H1 (cell line): ENCODE results near the gene DVL2. TPM values are rescaled to one million over a fixed set of nuclear protein-coding genes. Genes with fewer than 3 reads are reported as not detected.

ENCODE experiments used
- CTCF ChIA-PET: fragments of 300-600 bp; sonication (Branson Sonifier 250); formaldehyde crosslinking; loops from one replicate; lab custom pipeline; 2021; ENCODE audit not compliant: partially characterized antibody; lab: Charles Lee
- POLR2A ChIA-PET: fragments of 300-600 bp; sonication (Branson Sonifier 250); formaldehyde crosslinking; loops from one replicate; lab custom pipeline; 2021; ENCODE audit warnings: inconsistent platforms; ENCODE audit not compliant: partially characterized antibody; lab: Charles Lee
- DNase-seq, 2 experiments: peaks; one replicate each; pipeline versions ENCODE4 v3.0.0 to v3.0.0-alpha.2; 2010 to 2022; ENCODE audit warnings: low spot score in 2 of 2, low read depth in 1 of 2, mixed read lengths in 1 of 2
- FAIRE-seq: peaks from 2 replicates; lab custom pipeline; 2011; peaks lifted over from hg19 to GRCh38; lab: Jason Lieb, UNC
- H2AFZ ChIP-seq: 2 replicates; pipeline ENCODE4 v1.8.1; 2012; ENCODE audit warnings: low read length, inconsistent platforms
- H2AK5ac ChIP-seq: 2 replicates; pipeline ENCODE4 v1.6.1; 2013; ENCODE audit warnings: low read depth, low read length
- H2BK120ac ChIP-seq: replicated peaks from 2 replicates; pipeline ENCODE3; 2013; ENCODE audit warnings: low read depth, low read length, inconsistent platforms
- H2BK12ac ChIP-seq: 2 replicates; pipeline ENCODE4 v1.6.1; 2013; ENCODE audit warnings: low read depth, low read length
- H2BK15ac ChIP-seq: 2 replicates; pipeline ENCODE4 v1.6.1; 2013; ENCODE audit warnings: low read length
- H2BK20ac ChIP-seq: 2 replicates; pipeline ENCODE4 v1.6.1; 2013; ENCODE audit warnings: low read length
- H2BK5ac ChIP-seq: 2 replicates; pipeline ENCODE4 v1.6.1; 2013; ENCODE audit warnings: low read depth, low read length
- H3K14ac ChIP-seq: 2 replicates; pipeline ENCODE4 v1.6.1; 2013; ENCODE audit warnings: inconsistent platforms; ENCODE audit not compliant: insufficient read length
- H3K18ac ChIP-seq: 2 replicates; pipeline ENCODE4 v1.6.1; 2013; ENCODE audit warnings: low read length; ENCODE audit errors: extremely low read depth
- H3K23ac ChIP-seq: 2 replicates; pipeline ENCODE4 v1.6.1; 2013; ENCODE audit warnings: inconsistent platforms; ENCODE audit not compliant: insufficient read length
- H3K23me2 ChIP-seq: 2 replicates; pipeline ENCODE4 v1.6.1; 2013; ENCODE audit warnings: low read depth, low read length
- H3K27ac ChIP-seq: 2 replicates; pipeline ENCODE4 v1.6.1; 2011; ENCODE audit warnings: low read depth, low read length, inconsistent platforms
- H3K27me3 ChIP-seq, 4 experiments: replicated peaks in 1 of 4; 1 replicate in 1 of 4; 2 replicates in 3 of 4; pipeline versions ENCODE4 v1.6.1 to v1.8.1; 2011 to 2013; ENCODE audit warnings: low read length in 3 of 4, mild to moderate bottlenecking in 3 of 4, inconsistent platforms in 2 of 4, mixed read lengths in 2 of 4, moderate library complexity in 1 of 4; ENCODE audit not compliant: control insufficient read depth in 3 of 4, insufficient read depth in 3 of 4; ENCODE audit errors: extremely low read depth in 1 of 4
- H3K36me3 ChIP-seq, 4 experiments: 2 replicates each; pipeline versions ENCODE4 v1.6.1 to v1.8.1; 2011 to 2013; ENCODE audit warnings: mild to moderate bottlenecking in 4 of 4, low read length in 3 of 4, moderate library complexity in 2 of 4, control low read depth in 1 of 4, inconsistent platforms in 1 of 4; ENCODE audit not compliant: insufficient read depth in 4 of 4, control insufficient read depth in 2 of 4
- H3K4ac ChIP-seq: replicated peaks from 2 replicates; pipeline ENCODE3; 2013; ENCODE audit warnings: low read length, low read depth, mixed read lengths, inconsistent platforms; ENCODE audit not compliant: insufficient read length
- H3K4me1 ChIP-seq, 4 experiments: replicated peaks in 1 of 4; 1 replicate in 1 of 4; 2 replicates in 3 of 4; pipeline versions ENCODE4 v1.6.1 to v1.8.1; 2011 to 2013; ENCODE audit warnings: low read length in 3 of 4, inconsistent platforms in 2 of 4, mixed read lengths in 1 of 4; ENCODE audit not compliant: insufficient read depth in 4 of 4, control insufficient read depth in 3 of 4
- H3K4me2 ChIP-seq, 2 experiments: 2 replicates each; pipeline versions ENCODE4 v1.6.1 to v1.8.1; 2011 to 2013; ENCODE audit warnings: low read depth in 2 of 2, low read length in 2 of 2, control low read depth in 1 of 2, inconsistent platforms in 1 of 2, mild to moderate bottlenecking in 1 of 2; ENCODE audit not compliant: insufficient read depth in 1 of 2
- H3K4me3 ChIP-seq, 4 experiments: fragments of 200-600, 300-600 bp in 1 of 4; sonication (generic), shearing (Covaris generic), sonication (Bioruptor Twin) in 1 of 4; 2 replicates each; pipeline versions ENCODE4 v1.5.1 to v1.8.1; 2011 to 2016; ENCODE audit warnings: low read length in 4 of 4, low read depth in 3 of 4, control low read depth in 2 of 4, inconsistent platforms in 2 of 4, mild to moderate bottlenecking in 2 of 4, mixed read lengths in 1 of 4, moderate library complexity in 1 of 4; ENCODE audit not compliant: insufficient read depth in 2 of 4; ENCODE audit errors: extremely low read depth in 1 of 4
- H3K56ac ChIP-seq: replicated peaks from 2 replicates; pipeline ENCODE3; 2013; ENCODE audit warnings: low read depth, mild to moderate bottlenecking, mixed read lengths, low read length, inconsistent platforms; ENCODE audit not compliant: insufficient read length
- H3K79me1 ChIP-seq: 2 replicates; pipeline ENCODE4 v1.6.1; 2013; ENCODE audit warnings: low read depth, low read length, control low read depth
- H3K79me2 ChIP-seq, 2 experiments: 2 replicates each; pipeline versions ENCODE4 v1.6.1 to v1.8.1; 2012 to 2013; ENCODE audit warnings: low read length in 2 of 2, mild to moderate bottlenecking in 2 of 2, inconsistent platforms in 1 of 2; ENCODE audit not compliant: insufficient read depth in 2 of 2, control insufficient read depth in 1 of 2
- H3K9ac ChIP-seq, 4 experiments: replicated peaks in 1 of 4; 1 replicate in 1 of 4; 2 replicates in 3 of 4; pipeline versions ENCODE4 v1.6.1 to v1.8.1; 2011 to 2013; ENCODE audit warnings: low read depth in 3 of 4, low read length in 3 of 4, control low read depth in 2 of 4, mild to moderate bottlenecking in 2 of 4, moderate library complexity in 2 of 4, inconsistent platforms in 1 of 4; ENCODE audit errors: extremely low read depth in 1 of 4
- H3K9me3 ChIP-seq, 2 experiments: 2 replicates each; pipeline versions ENCODE4 v1.6.1 to v1.8.1; 2012 to 2013; ENCODE audit warnings: mild to moderate bottlenecking in 2 of 2, moderate library complexity in 2 of 2, control low read depth in 1 of 2, inconsistent platforms in 1 of 2, low read depth in 1 of 2, low read length in 1 of 2, mixed read lengths in 1 of 2; ENCODE audit not compliant: insufficient read depth in 2 of 2
- H4K20me1 ChIP-seq, 2 experiments: replicated peaks in 1 of 2; 2 replicates each; pipeline versions ENCODE3 to v1.8.1; 2011 to 2013; ENCODE audit warnings: inconsistent platforms in 2 of 2, low read length in 2 of 2, mild to moderate bottlenecking in 1 of 2; ENCODE audit not compliant: insufficient read depth in 2 of 2, control insufficient read depth in 1 of 2
- H4K5ac ChIP-seq: 2 replicates; pipeline ENCODE4 v1.6.1; 2013; ENCODE audit warnings: low read length, low read depth, mixed read lengths, inconsistent platforms; ENCODE audit not compliant: insufficient read length
- H4K8ac ChIP-seq: 2 replicates; pipeline ENCODE4 v1.8.0; 2013; ENCODE audit warnings: mild to moderate bottlenecking, moderate library complexity, low read length, inconsistent platforms; ENCODE audit not compliant: insufficient read depth; ENCODE audit errors: extremely low read depth
- H4K91ac ChIP-seq: replicated peaks from 2 replicates; pipeline ENCODE3; 2013; ENCODE audit warnings: low read length, mixed read lengths, inconsistent platforms; ENCODE audit not compliant: insufficient read length
- CBX8 ChIP-seq: fragments of 300-800, 300-1000 bp; sonication (generic); IDR thresholded peaks from 2 replicates; pipeline ENCODE4 v1.7.1; 2016; ENCODE audit warnings: low read depth, low read length, borderline replicate concordance
- FOSL1 ChIP-seq: IDR thresholded peaks from 2 replicates; pipeline ENCODE4 v1.6.1; 2011; ENCODE audit warnings: mild to moderate bottlenecking, low read depth, low read length, moderate library complexity; ENCODE audit not compliant: insufficient read depth
- GTF2F1 ChIP-seq: IDR thresholded peaks from 2 replicates; pipeline ENCODE4 v1.6.1; 2012; ENCODE audit warnings: low read depth, low read length, improper control_type of control experiment, borderline replicate concordance
- HDAC2 ChIP-seq, 2 experiments: fragments of 300-600 bp in 1 of 2; sonication (generic) in 1 of 2; IDR thresholded peaks; 2 replicates each; pipeline ENCODE4 v1.6.1; 2011 to 2012; ENCODE audit warnings: low read depth in 2 of 2, low read length in 2 of 2, mild to moderate bottlenecking in 2 of 2, moderate library complexity in 2 of 2, borderline replicate concordance in 1 of 2, inconsistent platforms in 1 of 2
- HDAC6 ChIP-seq: IDR thresholded peaks from one replicate; pipeline ENCODE4 v1.7.1; 2012; ENCODE audit warnings: low read depth, mild to moderate bottlenecking, inconsistent platforms, low read length, moderate library complexity
- KDM4A ChIP-seq: IDR thresholded peaks from one replicate; pipeline ENCODE4 v1.7.1; 2012; ENCODE audit warnings: low read depth, mild to moderate bottlenecking, moderate library complexity, low read length, inconsistent platforms; ENCODE audit not compliant: severe bottlenecking
- MAFK ChIP-seq: IDR thresholded peaks from 2 replicates; pipeline ENCODE4 v1.6.1; 2012; ENCODE audit warnings: low read depth, mild to moderate bottlenecking, improper control_type of control experiment, low read length
- NANOG ChIP-seq: IDR thresholded peaks from 2 replicates; pipeline ENCODE4 v1.6.1; 2011; ENCODE audit warnings: low read length, low read depth, mild to moderate bottlenecking, inconsistent platforms; ENCODE audit not compliant: insufficient read depth, poor library complexity, severe bottlenecking
- SIN3A ChIP-seq, 2 experiments: IDR thresholded peaks in 1 of 2; conservative IDR thresholded peaks in 1 of 2; 2 replicates each; pipeline ENCODE4 v1.6.1; 2011 to 2012; ENCODE audit warnings: low read length in 2 of 2, improper control_type of control experiment in 1 of 2, low read depth in 1 of 2, mild to moderate bottlenecking in 1 of 2
- SP1 ChIP-seq: IDR thresholded peaks from 2 replicates; pipeline ENCODE4 v1.6.1; 2011; ENCODE audit warnings: low read depth, low read length
- TAF1 ChIP-seq: IDR thresholded peaks from 2 replicates; pipeline ENCODE4 v1.6.1; 2011; ENCODE audit warnings: mild to moderate bottlenecking, low read depth, low read length
- TAF7 ChIP-seq: optimal IDR thresholded peaks from 2 replicates; pipeline ENCODE3; 2011; ENCODE audit warnings: low read depth, mild to moderate bottlenecking, inconsistent platforms, low read length, moderate library complexity, borderline replicate concordance
- TBP ChIP-seq: IDR thresholded peaks from 2 replicates; pipeline ENCODE4 v1.6.1; 2011; ENCODE audit warnings: low read depth, low read length, improper control_type of control experiment
- WGBS, 2 experiments: shearing (Covaris generic) in 1 of 2; methylation state at CpG; one replicate each; pipeline versions ENCODE4 v1.1.6 to v1.1.7; 2013 to 2015; ENCODE audit warnings: low lambda C conversion rate in 2 of 2, mixed read lengths in 2 of 2, inconsistent platforms in 1 of 2, low coverage in 1 of 2, missing lambda C conversion rate in 1 of 2; ENCODE audit not compliant: insufficient replicate concordance in 2 of 2, insufficient coverage in 1 of 2, insufficient read length in 1 of 2; ENCODE audit errors: extremely low coverage in 1 of 2, missing lambda C conversion rate in 1 of 2; 5-methylcytosine and 5-hydroxymethylcytosine counted together
- polyA plus RNA-seq, 7 experiments: library from polyadenylated mRNA; depleted of rRNA in 3 of 7; stranded (reverse) in 5 of 7; unstranded in 2 of 7; fragments of >200 nt in 5 of 7; fragments of 200-250 nt in 2 of 7; gene quantifications; 1 replicate in 5 of 7; 2 replicates in 1 of 7; 4 replicates in 1 of 7; pipeline versions ENCODE4 v1.2.1 to v1.2.3, GENCODE V29; 2011 to 2013; ENCODE audit warnings: missing spikeins in 2 of 7, mixed read lengths in 2 of 7
- total RNA-seq: library from RNA; stranded (reverse); fragmentation: NEBNext Ultra II Directional; extraction: Animal tissue kit (Norgen Biotek cat#: 25700); gene quantifications from 2 replicates; pipeline ENCODE4 v1.2.1, GENCODE V29; 2021

Gene DVL2
- total and polyA plus RNA-seq, 2 of the 8 experiments (the other 6 are each of a cell fraction or from before 2014, with no cell fraction given), result 19.0 to 59.6 TPM

DNA sequence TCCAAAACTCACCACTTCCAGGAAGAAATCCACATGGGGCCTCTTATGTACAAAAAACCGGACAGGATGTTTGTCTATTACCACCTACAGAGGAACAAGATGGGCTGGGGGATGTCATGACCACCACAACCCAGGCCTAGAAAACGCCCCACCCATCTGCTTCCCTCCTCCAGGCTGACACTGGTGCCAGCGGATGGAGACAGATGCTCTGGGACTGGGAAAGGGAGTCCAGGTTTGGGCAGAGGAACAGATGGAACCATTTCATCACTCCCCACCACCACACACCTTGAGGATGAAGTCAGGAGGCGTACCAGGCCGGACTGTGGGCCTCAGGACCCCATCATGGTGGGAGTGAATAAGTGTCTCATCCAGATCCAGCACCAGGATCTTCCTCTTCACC lies 12.5 kb upstream of the DVL2 start:
- no peak overlapping the region for H4K91ac ChIP-seq
- peaks cover 6 to 9% of the 10 kb centered on the region in 2 experiments for H4K20me1 ChIP-seq
- H3K27ac ChIP-seq, result no peak overlapping the region
- H3K14ac ChIP-seq, result no peak overlapping the region
- CTCF ChIA-PET, result no interaction called here
- peaks cover 23 to 44% of the 10 kb centered on the region in 2 experiments for H3K79me2 ChIP-seq
- TF ChIP-seq FOSL1, result no peak
- TF ChIP-seq TBP, result no peak
- TF ChIP-seq CBX8, result no peak
- TF ChIP-seq HDAC6, result no peak
- no peak for TF ChIP-seq MAFK
- no peak for TF ChIP-seq KDM4A
- no peak for TF ChIP-seq TAF7
- TF ChIP-seq SIN3A (conservative IDR thresholded peaks at IDR 0.05 in 1 of 2, IDR thresholded peaks at IDR 0.05 in 1 of 2; ENCODE audit: low read depth in 1 of 2, low read length in 2 of 2), result no peak
- TF ChIP-seq GTF2F1, result no peak
- TF ChIP-seq HDAC2 (IDR thresholded peaks at IDR 0.05; ENCODE audit: borderline replicate concordance in 1 of 2, low read depth in 2 of 2, low read length in 2 of 2), result no peak
- no peak for TF ChIP-seq NANOG
- TF ChIP-seq TAF1, result no peak
- no peak for TF ChIP-seq SP1
- POLR2A ChIA-PET, result interaction anchor here (8.3 to 19.7 kb wide), 3 partner anchors 9 to 24 kb away, joined by 121 to 386 read pairs (median 161); partner anchors contain the start of genes ACADVL, DLG4, DVL2 and GABARAP
- H4K5ac ChIP-seq, result no peak overlapping the region
- H3K18ac ChIP-seq, result no peak overlapping the region
- H3K56ac ChIP-seq, result no peak overlapping the region
- H3K23me2 ChIP-seq, result peaks cover 17% of the 10 kb centered on the region
- H3K4me1 ChIP-seq, result peaks cover 3 to 12% (median 5%) of the 10 kb centered on the region in 4 experiments
- DNase-seq (no peak), FAIRE-seq (no peak)
- H3K27me3 ChIP-seq, result no peaks in the 10 kb centered on the region
- H3K4me2 ChIP-seq, result no peak overlapping the region
- H2BK12ac ChIP-seq, result no peak overlapping the region
- peaks cover 9 to 28% (median 22%) of the 10 kb centered on the region in 4 experiments; a peak in 6 of 8 replicates for H3K36me3 ChIP-seq
- H2AFZ ChIP-seq, result no peak overlapping the region
- H3K23ac ChIP-seq, result no peak overlapping the region
- no peak overlapping the region; a peak in 1 of 7 replicates for H3K9ac ChIP-seq
- no peak overlapping the region for H2BK20ac ChIP-seq
- no peak overlapping the region for H3K4ac ChIP-seq
- no peak overlapping the region for H2BK15ac ChIP-seq
- H3K9me3 ChIP-seq, result no peaks in the 10 kb centered on the region
- H4K8ac ChIP-seq, result no peak overlapping the region; the same call in 1 of the 2 replicates
- H2BK5ac ChIP-seq, result no peak overlapping the region; the same call in 1 of the 2 replicates
- H3K79me1 ChIP-seq, result peaks cover 14% of the 10 kb centered on the region
- no peak overlapping the region for H2AK5ac ChIP-seq
- no peak overlapping the region for H3K4me3 ChIP-seq
- 87% methylated on average over 5 of the region's 5 CpGs; no CpG with 5 or more reads in 1 of the 2 experiments for WGBS, 2 experiments
- no peak overlapping the region for H2BK120ac ChIP-seq
